Lower leg skin (tissue), 4 donors: ENCODE measurements around the gene RPRD1A. TPM values are rescaled to one million over a fixed set of nuclear protein-coding genes. Genes with fewer than 3 reads are reported as not detected.
"Not testable (repeated sequence)": the region's sequence is repeated elsewhere in the genome, so short reads cannot be mapped to it uniquely, and the experiment has no call there.

Experiments
- DNase-seq, 2 donors: peaks; one replicate each; pipeline ENCODE4 v3.0.0-alpha.2; 2019; ENCODE audit warnings: low spot score in 2 of 2
- H3K4me3 ChIP-seq: fragments of 200-600 bp; sonication (generic); 2 replicates; pipeline ENCODE4 v1.5.1; 2017; ENCODE audit warnings: mild to moderate bottlenecking, low read depth; ENCODE audit not compliant: poor library complexity, severe bottlenecking
- POLR2A ChIP-seq, 2 donors: fragments of 450-650 bp; IDR thresholded peaks; one replicate each; pipeline ENCODE4 v1.6.1; 2016 to 2017; ENCODE audit warnings: antibody characterized with exemption in 2 of 2, mild to moderate bottlenecking in 1 of 2, moderate library complexity in 1 of 2
- WGBS, 2 donors: methylation state at CpG; one replicate each; pipeline ENCODE4 v1.1.5; 2018; 5-methylcytosine and 5-hydroxymethylcytosine counted together
- intact Hi-C: fragments of 100-400 bp; cut with DNase I; formaldehyde crosslinking; loops from one replicate; pipeline ENCODE4 v1.15.0; 2023; ENCODE audit warnings: low total_unique reads
- total RNA-seq, 4 donors: library from RNA; depleted of rRNA; stranded (reverse); fragments of >200 nt; gene quantifications; one replicate each; pipeline ENCODE4 v1.1.0, GENCODE V29; 2016
- TF ChIP-seq, protein P1 (sequence below), 3 donors: fragments of 450-650 bp; IDR thresholded peaks; one replicate each; pipeline ENCODE4 v1.5.1; 2016; ENCODE audit warnings: antibody characterized with exemption in 3 of 3, mild to moderate bottlenecking in 3 of 3, moderate library complexity in 2 of 3

Gene RPRD1A, protein sequence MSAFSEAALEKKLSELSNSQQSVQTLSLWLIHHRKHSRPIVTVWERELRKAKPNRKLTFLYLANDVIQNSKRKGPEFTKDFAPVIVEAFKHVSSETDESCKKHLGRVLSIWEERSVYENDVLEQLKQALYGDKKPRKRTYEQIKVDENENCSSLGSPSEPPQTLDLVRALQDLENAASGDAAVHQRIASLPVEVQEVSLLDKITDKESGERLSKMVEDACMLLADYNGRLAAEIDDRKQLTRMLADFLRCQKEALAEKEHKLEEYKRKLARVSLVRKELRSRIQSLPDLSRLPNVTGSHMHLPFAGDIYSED
- 10 to 100 TPM; 30.1 to 55.9 (median 46.9) TPM for total RNA-seq

DNA sequence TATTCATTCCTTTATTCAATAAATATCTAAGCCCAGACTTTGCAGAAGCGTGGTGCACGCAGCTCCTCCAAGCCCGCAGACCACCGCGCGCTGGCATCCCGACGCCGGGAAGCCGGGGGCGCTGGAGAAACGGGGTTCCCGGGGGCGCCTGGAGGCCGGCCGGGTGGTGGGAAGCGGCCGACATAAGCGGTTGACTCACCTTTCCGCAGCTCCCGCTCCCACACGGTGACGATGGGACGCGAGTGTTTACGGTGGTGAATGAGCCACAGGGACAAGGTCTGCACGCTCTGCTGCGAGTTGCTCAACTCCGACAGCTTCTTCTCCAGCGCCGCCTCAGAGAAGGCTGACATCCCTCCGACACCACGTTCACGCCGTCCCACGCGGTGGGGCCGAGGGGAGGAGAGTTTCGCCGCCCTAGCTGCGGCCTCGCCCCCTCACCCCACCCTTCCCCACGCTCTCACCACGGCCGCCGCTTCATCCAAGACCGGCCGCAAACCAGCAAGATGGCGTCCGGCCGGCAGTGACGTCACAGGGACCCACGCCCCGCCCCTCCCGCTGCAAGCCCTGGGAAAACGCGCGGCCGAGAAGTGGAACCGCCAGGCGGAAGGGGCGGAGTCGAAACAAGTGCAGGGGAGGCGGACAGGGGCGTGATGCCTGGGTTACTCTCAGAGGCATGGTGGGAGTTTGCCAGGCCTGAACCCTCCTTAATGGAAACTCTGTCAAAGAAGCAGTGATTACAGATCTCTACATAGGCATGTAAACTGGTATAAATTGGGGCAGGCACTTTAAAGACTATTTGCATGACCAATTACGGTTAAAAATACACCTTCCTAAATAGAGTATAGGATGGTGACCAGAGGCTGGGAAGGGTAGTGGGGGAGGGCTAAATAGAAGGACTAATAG lies at the start of gene RPRD1A:
TSS of gene RPRD1A (minus strand) at position 505 of the 903 bp plus-strand sequence. CDS start at position 350, 155 bp downstream.
- peak within 1 kb of the TSS; percentile 75 for H3K4me3 ChIP-seq
- intact Hi-C loops, result no loop called here
- peak; percentile 96 to 100 for DNase-seq
- 1% methylated on average over 47 to 50 of the region's 66 CpGs for WGBS, 2 donors
- TF ChIP-seq, protein P1, sequence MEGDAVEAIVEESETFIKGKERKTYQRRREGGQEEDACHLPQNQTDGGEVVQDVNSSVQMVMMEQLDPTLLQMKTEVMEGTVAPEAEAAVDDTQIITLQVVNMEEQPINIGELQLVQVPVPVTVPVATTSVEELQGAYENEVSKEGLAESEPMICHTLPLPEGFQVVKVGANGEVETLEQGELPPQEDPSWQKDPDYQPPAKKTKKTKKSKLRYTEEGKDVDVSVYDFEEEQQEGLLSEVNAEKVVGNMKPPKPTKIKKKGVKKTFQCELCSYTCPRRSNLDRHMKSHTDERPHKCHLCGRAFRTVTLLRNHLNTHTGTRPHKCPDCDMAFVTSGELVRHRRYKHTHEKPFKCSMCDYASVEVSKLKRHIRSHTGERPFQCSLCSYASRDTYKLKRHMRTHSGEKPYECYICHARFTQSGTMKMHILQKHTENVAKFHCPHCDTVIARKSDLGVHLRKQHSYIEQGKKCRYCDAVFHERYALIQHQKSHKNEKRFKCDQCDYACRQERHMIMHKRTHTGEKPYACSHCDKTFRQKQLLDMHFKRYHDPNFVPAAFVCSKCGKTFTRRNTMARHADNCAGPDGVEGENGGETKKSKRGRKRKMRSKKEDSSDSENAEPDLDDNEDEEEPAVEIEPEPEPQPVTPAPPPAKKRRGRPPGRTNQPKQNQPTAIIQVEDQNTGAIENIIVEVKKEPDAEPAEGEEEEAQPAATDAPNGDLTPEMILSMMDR (IDR thresholded peaks at IDR 0.05), result no peak
- peak in 1 of 2 donors; percentile 14 for TF ChIP-seq POLR2A (IDR thresholded peaks at IDR 0.05)

DNA sequence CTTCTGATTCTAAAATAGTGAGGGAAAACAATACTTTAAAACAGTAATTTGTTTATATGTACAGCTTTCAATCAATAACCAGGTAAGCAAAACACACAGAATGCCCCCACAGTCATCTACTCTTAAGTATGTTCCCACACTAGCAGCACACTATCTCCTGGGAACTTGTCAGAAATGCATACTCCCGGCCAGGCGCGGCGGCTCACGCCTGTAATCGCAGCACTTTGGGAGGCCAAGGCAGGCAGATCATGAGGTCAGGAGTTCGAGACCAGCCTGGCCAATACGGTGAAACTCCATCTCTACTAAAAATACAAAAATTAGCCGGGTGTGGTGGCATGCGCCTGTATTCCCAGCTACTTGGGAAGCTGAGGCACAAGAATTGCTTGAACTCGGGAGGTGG lies 49.4 kb upstream of the RPRD1A start:
- H3K4me3 ChIP-seq, DNase-seq, intact Hi-C loops: not testable (repeated sequence)
- 94 to 98% methylated on average over 11 of the region's 11 CpGs for WGBS, 2 donors

DNA sequence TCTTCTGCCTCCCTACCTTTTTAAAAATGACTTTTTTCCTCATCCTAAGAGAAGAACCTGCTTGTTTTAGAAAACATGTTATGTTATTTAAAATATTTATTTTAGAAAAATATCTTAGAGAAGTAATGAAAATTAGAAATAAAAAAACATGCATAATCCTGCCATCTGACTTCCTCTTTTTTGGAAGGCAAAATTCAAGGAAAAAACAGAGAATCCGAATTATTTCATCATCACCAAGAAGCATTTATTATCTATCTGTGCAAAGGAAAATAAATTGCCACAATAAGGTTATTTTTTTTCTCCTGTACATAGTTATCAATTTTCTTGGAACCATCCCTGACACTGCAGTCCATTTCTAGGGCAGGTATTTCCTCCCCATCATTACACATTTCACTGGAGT lies 47.4 kb upstream of the RPRD1A start:
- no peak for TF ChIP-seq POLR2A (IDR thresholded peaks at IDR 0.05)
- TF ChIP-seq, protein P1 (IDR thresholded peaks at IDR 0.05), result no peak
- intact Hi-C loops, result no loop called here
- DNase-seq, result no peak
- H3K4me3 ChIP-seq, result no peak overlapping the region
- 88% methylated on average over 1 of the region's 1 CpG for WGBS, 2 donors

DNA sequence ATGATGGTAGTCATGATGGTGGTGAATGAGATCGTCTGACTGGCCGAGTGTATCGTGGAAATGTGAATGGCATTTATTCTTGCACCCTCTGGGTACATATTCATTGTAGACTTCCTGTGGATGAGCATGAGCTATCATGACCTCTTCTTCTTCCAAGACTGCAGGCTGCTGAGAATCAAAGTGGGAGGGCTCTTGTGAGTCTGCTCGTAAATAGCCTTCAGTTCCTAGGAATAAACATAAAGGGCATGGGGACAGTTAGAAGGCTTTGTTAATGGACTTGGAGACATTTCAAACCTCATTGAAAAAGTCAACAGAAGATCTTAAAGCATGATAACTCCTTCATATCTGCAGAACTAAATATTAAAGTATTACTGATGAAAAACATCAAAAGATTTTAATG lies 46.9 kb upstream of the RPRD1A start:
- DNase-seq, result no peak
- TF ChIP-seq, protein P1 (IDR thresholded peaks at IDR 0.05), result no peak
- TF ChIP-seq POLR2A (IDR thresholded peaks at IDR 0.05), result no peak
- H3K4me3 ChIP-seq, result no peak overlapping the region
- WGBS, 2 donors, result 80 to 92% methylated on average over 4 of the region's 4 CpGs
- intact Hi-C loops, result no loop called here

DNA sequence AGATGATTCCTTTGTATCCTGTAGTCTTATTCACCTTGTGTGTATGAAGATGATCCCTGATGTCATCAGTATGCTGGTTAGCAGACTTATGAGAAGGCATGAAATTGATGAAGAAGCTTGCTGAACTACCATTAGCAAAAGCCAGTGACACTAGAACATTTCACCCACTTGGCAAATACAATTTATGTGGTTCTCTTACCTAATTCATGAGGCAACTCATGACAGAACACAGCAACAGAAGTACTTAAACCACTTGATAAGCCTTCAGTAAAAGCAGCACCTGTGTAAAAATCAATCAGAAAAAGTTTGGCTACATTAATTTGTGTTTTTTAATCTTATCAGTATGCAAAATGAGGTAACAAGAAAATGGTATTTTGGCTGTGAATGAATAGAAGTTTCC lies 44.9 kb upstream of the RPRD1A start:
- H3K4me3 ChIP-seq, result no peak overlapping the region
- intact Hi-C loops, result no loop called here
- no peak for TF ChIP-seq POLR2A (IDR thresholded peaks at IDR 0.05)
- TF ChIP-seq, protein P1 (IDR thresholded peaks at IDR 0.05), result no peak
- no peak for DNase-seq

DNA sequence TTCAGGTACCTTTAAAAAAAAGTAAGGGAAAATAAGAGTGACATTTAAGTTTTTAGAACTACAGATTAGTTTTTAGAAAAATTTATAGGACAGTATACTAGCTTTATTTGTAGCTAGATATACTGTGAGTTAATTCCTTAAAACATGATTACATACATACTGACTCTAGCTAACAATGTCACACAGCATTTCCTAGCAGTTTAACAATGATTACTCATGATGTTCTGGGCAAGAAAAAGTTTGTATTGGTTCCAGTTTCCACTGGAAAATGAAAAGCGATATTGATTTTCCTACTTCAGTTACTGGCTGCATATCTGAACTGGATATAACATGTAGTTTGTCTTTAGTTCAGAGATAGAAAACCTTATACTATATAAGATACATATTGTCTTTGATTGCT lies 42.4 kb upstream of the RPRD1A start:
- no peak for DNase-seq
- intact Hi-C loops, result no loop called here
- WGBS, 2 donors, result 52 to 58% methylated on average over 1 of the region's 1 CpG
- H3K4me3 ChIP-seq, result no peak overlapping the region
- no peak for TF ChIP-seq POLR2A (IDR thresholded peaks at IDR 0.05)
- TF ChIP-seq, protein P1 (IDR thresholded peaks at IDR 0.05), result no peak
